Colon (tissue), 2 donors: ENCODE measurements around the gene CLIC4.
A peak's percentile ranks its signal among the peaks of the same experiment; 100 is the strongest.
"Not testable (repeated sequence)": the region's sequence is repeated elsewhere in the genome, so short reads cannot be mapped to it uniquely, and the experiment has no call there.

Source experiments
- FAIRE-seq: peaks from 2 replicates; lab custom pipeline; 2012; peaks lifted over from hg19 to GRCh38; lab: Jason Lieb, UNC
- donor health status: control.
- donor health status: control.

Gene CLIC4

DNA sequence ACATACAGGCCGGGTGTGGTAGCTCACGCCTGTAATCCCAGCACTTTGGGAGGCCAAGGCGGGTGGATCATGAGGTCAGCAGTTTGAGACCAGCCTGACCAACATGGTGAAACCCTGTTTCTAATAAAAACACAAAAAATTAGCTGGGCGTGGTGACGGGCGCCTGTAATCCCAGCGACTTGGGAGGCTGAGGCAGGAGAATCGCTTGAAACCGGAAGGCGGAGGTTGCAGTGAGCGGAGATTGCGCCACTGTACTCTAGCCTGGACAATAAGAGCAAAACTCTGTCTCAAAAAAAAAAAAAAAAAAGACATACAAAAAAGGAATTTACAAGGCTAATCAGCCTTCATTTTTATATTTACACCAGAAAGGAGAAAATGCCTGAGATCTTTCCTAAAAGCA is 78.2 kb downstream of the CLIC4 start:
- not testable (repeated sequence) for FAIRE-seq

- no peak for FAIRE-seq
These were observed 79.9 kb downstream of the CLIC4 start for GRCh38 chr1:24825174-24825573.

- no peak for FAIRE-seq
These were observed 81.3 kb downstream of the CLIC4 start for GRCh38 chr1:24826510-24826909.

DNA sequence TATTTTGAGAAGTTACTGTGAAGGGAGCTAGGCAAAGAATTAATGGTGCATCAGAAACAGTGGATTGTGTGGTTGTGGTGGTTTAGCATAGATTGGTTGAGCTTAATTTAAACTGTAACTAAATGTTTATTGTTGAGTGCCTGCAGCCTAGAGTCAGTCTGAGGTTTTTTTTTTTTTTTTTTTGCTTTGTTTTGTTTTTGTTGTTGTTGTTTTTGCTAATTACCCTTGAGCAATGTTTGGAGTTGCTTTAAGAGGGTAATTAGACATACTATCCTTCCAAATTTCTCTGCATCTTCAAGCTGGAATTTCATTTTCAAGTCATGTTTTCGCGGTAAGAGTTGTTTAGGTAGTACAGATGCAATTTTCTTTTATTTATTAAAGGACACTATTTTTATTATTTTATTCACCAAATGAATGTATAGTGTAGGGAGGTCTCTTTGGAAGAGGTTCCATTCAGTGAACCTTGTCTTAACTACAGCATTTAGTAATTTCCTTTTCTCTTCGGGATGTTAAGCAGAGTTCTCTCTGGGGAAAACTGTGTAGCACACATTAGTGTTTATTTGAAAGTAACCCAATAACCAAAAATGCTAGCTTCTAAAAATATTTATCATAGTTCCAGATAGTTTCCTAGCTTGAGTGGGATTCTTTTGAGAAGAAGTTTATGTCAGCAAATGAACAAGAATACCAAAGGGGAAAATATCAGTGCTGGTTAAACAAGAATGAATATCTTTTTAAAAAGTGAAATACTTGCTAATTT is 82.3 kb downstream of the CLIC4 start:
- no peak for FAIRE-seq

GRCh38 chr1:24828183-24828886 is 83.1 kb downstream of the CLIC4 start:
- FAIRE-seq = no peak

GRCh38 chr1:24828887-24829192 is 83.6 kb downstream of the CLIC4 start:
- no peak for FAIRE-seq

GRCh38 chr1:24830680-24831272 is 85.5 kb downstream of the CLIC4 start:
- FAIRE-seq = peak; percentile 28

DNA sequence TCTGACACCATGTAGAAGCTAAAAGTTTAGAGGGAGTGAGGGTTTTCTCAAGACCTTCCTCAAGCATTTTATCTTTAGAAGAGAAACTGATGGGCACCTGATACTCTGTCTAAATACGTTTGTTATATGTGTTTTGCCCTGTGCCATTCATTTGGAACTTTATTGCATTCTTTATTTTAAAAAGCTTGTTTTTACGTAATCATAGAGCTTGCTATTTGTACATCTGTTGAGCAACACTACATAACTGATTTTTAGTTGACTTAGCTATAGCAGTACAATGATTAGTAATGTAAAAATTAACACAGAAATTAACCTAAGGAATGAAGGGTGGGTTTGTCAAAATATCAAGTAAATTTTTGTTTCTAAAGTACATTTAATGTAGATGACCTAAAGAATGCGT is 96.3 kb downstream of the CLIC4 start:
- no peak for FAIRE-seq

DNA sequence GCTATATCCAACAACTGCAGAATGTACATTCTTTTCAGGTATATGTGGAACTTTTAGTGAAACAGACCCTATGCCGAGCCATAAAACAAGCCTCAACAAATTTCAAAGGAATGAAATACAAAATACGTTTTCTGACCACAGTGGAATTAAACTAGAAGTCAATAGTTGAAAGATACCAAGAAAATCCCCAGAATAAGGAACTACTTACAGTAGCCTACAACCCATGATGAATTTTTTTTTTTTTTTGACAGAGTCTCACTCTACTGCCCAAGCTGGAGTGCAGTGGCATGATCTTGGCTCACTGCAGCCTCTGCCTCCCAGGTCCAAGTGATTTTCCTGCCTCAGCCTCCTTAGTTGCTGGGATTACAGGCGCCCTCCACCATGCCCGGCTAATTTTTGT is 101.4 kb downstream of the CLIC4 start:
- FAIRE-seq = no peak

- FAIRE-seq = no peak
These were observed 103.0 kb downstream of the CLIC4 start for GRCh38 chr1:24847995-24848881.

DNA sequence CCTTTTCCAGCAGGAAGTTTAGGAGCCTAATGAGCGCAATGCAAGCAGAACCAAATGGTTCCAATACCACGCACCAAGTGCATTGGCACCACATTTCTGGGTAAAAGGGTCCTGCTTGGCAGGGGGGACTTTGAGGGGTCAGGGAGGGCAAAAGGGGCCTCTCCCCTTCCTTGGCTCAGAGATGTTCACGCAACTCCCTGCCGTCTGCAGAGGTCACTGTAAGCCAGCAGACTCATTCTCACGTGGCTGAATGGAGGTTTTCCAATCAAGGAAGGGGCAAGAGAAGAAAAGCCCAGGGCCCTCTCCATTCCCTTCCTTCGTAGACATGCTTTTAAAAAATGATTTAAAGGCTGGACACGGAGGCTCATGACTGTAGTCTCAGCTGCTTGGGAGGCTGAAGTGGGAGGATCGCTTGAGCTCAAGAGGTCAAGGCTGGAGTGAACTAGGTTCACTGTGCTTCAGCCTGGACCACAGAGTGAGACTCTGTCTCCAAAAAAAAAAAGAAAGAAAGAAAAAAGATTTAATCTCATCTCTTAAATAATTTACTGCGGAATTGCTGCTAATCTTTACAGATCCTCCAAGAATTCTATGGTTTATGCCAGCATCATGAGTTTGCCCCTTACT is 104.5 kb downstream of the CLIC4 start:
- no peak for FAIRE-seq

- no peak for FAIRE-seq
These were observed 105.2 kb downstream of the CLIC4 start for GRCh38 chr1:24850328-24850920.

- no peak for FAIRE-seq
These were observed 108.4 kb downstream of the CLIC4 start for GRCh38 chr1:24853649-24854048.

DNA sequence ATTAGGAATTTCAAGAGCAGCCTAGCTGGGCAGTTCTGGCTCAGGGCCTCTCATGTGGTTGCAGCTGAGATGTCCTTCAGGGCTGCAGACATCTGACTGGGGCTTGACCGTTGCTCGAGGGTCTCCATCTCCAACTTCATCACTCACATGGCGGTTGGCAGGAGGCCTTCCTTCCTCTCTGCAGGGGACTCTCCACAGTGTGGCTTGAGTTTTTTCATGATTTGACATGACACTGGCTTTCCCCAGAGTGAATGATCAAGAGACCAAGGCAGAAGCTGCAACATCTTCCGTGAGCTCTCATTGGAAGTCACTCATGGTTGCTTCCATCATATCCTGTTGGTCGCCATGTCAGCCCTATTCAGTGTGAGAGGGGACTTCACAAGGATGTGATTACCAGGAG is 110.2 kb downstream of the CLIC4 start:
- FAIRE-seq = no peak

DNA sequence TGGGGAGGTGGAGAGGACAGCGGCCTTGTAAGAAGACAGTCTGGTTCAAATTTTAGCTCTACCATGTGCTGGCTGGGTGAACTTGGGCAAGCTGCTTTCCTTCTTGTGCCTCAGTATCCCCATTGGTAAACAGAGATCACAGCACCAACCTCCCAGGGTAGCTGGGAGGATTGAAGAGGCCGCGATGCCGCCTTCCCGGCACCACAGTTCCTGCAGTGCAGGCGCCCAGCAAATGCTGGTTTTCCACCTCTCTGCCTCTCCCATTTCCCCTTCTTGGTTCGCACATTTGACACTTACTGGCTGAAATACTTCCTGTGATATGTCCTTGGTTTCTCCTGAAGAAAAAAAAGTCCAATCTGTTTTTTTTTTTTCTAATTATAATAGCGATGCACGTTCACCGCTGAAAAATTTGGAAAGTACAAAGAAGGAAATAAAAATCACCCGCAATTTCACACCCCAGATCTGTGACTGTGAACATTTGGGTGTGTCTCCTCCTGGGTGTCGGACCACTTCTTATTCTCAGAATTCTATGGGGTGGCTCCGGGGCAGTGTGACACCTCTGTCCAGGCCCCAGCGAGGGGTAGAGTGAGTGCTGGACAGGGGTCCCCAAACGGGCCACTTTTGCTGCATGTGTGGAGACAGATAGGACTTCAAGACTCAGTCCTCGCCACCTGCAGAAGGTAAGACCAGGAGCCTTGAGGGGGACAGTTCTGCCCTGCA is 111.7 kb downstream of the CLIC4 start:
- FAIRE-seq = no peak

DNA sequence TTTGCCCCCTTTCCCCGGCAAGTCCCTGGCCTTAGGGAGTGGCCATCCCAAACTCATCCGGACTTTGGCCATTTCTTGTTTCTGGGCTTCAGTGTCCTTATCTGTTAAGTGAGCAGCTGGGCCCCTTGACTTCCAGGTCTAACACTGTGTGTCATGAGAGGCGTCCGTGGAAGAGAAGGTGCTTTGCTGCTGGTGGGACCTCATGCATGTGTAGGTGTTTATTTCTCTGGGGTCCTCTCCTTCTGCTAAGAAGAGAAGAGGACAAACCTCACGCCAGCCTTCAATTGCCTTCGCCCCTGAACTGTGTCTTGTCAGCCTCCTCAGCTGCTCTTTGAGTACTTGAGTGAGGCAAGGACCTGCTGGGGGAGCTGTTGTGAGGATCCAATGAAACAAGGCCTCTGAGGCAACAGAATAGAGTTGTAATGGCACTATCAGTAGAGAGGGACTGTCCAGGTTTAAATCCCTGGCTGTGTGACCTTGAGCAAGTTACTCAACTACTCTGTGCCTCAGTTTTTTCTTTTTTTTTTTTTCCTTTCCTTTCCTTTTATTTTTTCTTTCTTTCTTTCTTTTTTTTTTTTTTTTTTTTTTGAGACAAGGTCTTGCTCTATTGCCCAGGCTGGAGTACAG is 112.4 kb downstream of the CLIC4 start:
- FAIRE-seq = no peak

- FAIRE-seq = no peak
These were observed 113.0 kb downstream of the CLIC4 start for GRCh38 chr1:24858277-24858676.

DNA sequence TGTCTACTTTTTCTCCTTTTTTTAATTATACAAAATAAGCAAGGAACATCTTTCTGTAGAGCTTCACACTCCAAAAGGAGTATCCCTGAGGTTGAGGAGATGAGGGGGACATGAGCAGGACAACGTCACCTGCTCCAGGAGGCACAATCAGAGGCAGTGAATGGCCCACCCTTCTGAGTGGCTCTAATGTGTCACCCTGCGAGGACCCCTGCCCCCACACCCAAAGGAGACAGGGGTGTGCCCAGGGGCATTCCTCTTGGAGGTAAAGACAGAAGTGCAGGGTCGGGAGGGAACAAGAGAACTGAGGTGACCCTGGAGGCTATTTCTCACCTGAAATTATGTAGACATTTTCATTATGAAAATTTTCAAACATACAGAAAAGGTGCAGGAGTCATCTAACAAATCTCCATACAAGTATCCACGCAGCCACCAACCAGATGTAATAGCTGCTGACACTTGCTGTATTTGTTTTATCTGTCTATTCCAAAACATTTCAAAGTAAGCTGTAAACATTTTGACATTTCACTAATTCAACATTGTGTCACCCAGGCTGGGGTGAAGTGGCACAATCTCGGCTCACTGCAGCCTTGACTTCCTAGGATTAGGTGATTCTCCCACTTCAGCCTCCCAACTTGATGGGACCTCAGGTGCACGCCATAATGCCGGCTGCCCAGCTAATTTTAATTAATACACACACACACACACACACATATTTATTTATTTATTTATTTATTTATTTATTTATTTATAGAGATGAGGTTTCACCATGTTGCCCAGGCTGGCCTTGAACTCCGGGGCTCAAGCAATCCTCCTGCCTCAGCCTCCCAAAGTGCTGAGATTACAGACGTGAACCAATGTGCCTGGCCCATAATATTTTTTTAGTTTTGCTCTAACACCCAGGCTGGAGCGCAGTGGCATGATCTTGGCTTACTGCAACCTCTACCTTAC is 114.1 kb downstream of the CLIC4 start:
- no peak for FAIRE-seq

- no peak for FAIRE-seq
These were observed 115.6 kb downstream of the CLIC4 start for GRCh38 chr1:24860841-24861240.
